Spleen (tissue), 11 donors: Measurements from ENCODE around the gene CMTM7. TPM values are rescaled to one million over a fixed set of nuclear protein-coding genes. Genes with fewer than 3 reads are reported as not detected.

ENCODE experiments used
- DNase-seq: peaks from one replicate; pipeline ENCODE4 v3.0.0-alpha.2; 2020
- H3K27ac ChIP-seq, 8 donors: fragments of 200-600 bp; sonication (generic) in 7 of 8; 1 replicate in 4 of 8; 2 replicates in 4 of 8; pipeline versions ENCODE4 v1.5.0 to v1.8.0; 2016 to 2021; ENCODE audit warnings: inconsistent platforms in 4 of 8, mild to moderate bottlenecking in 4 of 8, moderate library complexity in 1 of 8
- H3K27me3 ChIP-seq, 7 donors: fragments of 200-600 bp; sonication (generic) in 6 of 7; replicated peaks in 1 of 7; 1 replicate in 4 of 7; 2 replicates in 3 of 7; pipeline versions ENCODE4 v1.5.0 to v1.8.0; 2016 to 2021; ENCODE audit warnings: inconsistent platforms in 3 of 7, mild to moderate bottlenecking in 1 of 7
- H3K36me3 ChIP-seq, 6 donors: fragments of 200-600 bp; sonication (generic) in 5 of 6; 1 replicate in 4 of 6; 2 replicates in 2 of 6; pipeline versions ENCODE4 v1.5.0 to v1.8.0; 2016 to 2021; ENCODE audit warnings: inconsistent platforms in 2 of 6
- H3K4me1 ChIP-seq, 6 donors: fragments of 200-600 bp; sonication (generic) in 5 of 6; 1 replicate in 3 of 6; 2 replicates in 3 of 6; pipeline versions ENCODE4 v1.5.0 to v1.8.0; 2016 to 2021; ENCODE audit warnings: inconsistent platforms in 3 of 6
- H3K4me3 ChIP-seq, 8 donors: fragments of 200-600 bp; sonication (generic) in 7 of 8; 1 replicate in 4 of 8; 2 replicates in 4 of 8; pipeline versions ENCODE4 v1.5.0 to v1.8.0; 2016 to 2021; ENCODE audit warnings: inconsistent platforms in 4 of 8, mild to moderate bottlenecking in 4 of 8, moderate library complexity in 2 of 8
- H3K9me3 ChIP-seq, 8 donors: fragments of 200-600 bp; sonication (generic) in 7 of 8; 1 replicate in 4 of 8; 2 replicates in 4 of 8; pipeline versions ENCODE4 v1.5.0 to v1.8.0; 2016 to 2021; ENCODE audit warnings: inconsistent platforms in 4 of 8
- POLR2A ChIP-seq, 3 donors: fragments of 450-650 bp; IDR thresholded peaks; one replicate each; pipeline ENCODE4 v1.5.1; 2017; ENCODE audit warnings: antibody characterized with exemption in 3 of 3, mild to moderate bottlenecking in 1 of 3
- POLR2AphosphoS5 ChIP-seq, 3 donors: sonication (generic); formaldehyde crosslinking; IDR thresholded peaks; one replicate each; pipeline ENCODE4 v1.5.1; 2017; ENCODE audit warnings: antibody characterized with exemption in 3 of 3
- WGBS, 5 donors: extraction: QIAGEN DNeasy Blood & Tissue Kit in 3 of 5; methylation state at CpG; one replicate each; pipeline versions ENCODE4 v1.1.5 to v1.1.7; 2013 to 2018; 5-methylcytosine and 5-hydroxymethylcytosine counted together
- intact Hi-C: fragments of 100-400 bp; cut with DNase I; formaldehyde crosslinking; loops from one replicate; pipeline ENCODE4 v1.15.0; 2023; ENCODE audit warnings: low total_unique reads
- polyA plus RNA-seq, 3 donors: library from polyadenylated mRNA; stranded (reverse); fragments of 200-250 nt; gene quantifications; one replicate each; pipeline ENCODE4 v1.2.1, GENCODE V29; 2013
- total RNA-seq, 7 donors: library from RNA; depleted of rRNA in 3 of 7; stranded (reverse); fragments of >200 nt in 3 of 7; fragmentation: NEBNext Ultra II Directional in 4 of 7; extraction: Animal tissue kit (Norgen Biotek cat#: 25700) in 4 of 7; gene quantifications; one replicate each; pipeline versions ENCODE4 v1.1.0 to v1.2.1, GENCODE V29; 2016 to 2021
- TF ChIP-seq, protein P1 (sequence below), 11 experiments: fragments of 200-600 bp in 7 of 11; fragments of 450-650 bp in 4 of 11; sonication (generic) in 4 of 11; IDR thresholded peaks in 8 of 11; conservative IDR thresholded peaks in 3 of 11; 1 replicate in 7 of 11; 2 replicates in 4 of 11; pipeline versions ENCODE4 v1.4.0 to v1.8.0; 2016 to 2021; ENCODE audit warnings: antibody characterized with exemption in 11 of 11, inconsistent platforms in 4 of 11, mild to moderate bottlenecking in 1 of 11
- donor health status: healthy with polysubstance abuse.
- donor health status: DM: no; HTN: no; CAD: no; lungs with moderate emphysema.
- donor health status: DM: no; HTN: no; CAD: no.
- donor health status: Bipolar disorder and iron deficiency.
- donor health status: healthy.
- donor health status: DM: no; HTN: no; CAD: no.
- donor health status: DM: yes; HTN: yes; CAD: no.

The CMTM7 gene
- total and polyA plus RNA-seq, 10 donors: 27.6 to 92.0 (median 47.5) TPM

DNA sequence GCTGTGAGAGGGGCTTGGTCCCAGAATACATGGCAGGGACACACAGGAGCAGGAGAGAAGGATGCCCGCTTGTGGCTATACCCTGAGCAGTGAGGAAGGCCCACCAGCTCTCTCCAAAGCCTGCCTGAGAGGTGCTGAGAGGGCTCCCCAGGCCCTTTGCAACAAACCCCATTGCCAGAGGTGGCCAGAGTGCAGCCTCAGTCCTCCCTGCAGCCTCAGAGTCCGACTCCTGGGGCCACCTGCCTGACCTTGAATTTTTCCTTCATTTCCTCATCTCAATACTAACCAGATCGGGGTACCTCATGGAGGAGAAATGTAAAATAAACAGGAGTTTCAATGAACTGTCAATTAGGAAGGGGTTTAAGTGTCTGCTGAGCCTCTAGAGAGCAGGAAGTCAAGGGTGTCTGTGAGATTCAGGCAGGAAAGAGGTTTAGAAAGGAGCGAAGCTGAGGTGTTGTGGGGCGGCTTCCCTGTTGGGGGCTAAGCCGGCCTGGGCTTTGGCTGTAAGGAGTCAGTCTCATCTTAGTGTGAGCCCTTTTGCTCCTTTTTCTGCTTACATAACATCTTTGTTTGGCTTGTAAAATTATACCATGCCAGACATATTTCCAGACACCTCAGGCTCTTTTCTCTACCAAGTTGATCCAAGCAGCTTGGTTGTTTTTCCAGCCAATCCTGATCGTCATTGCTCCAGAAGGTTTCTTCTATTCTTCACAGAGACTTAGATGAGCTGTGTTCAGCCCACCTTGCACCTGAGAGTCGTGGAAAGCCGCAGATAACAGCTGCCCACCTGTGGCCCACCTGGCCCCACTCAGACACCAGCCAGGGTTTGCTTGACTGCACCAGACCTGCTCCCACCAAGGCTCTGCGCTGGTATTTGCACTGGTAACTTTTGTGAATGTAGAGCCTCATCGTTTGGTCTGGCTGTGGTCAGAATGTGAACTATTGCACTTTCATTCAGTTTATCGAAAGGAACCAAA lies 36.7 kb downstream of the CMTM7 start:
- no peaks in the 10 kb centered on the region for H3K9me3 ChIP-seq
- WGBS, 5 donors: 41 to 51% (median 47%) methylated on average over 12 of the region's 12 CpGs
- TF ChIP-seq POLR2AphosphoS5 (IDR thresholded peaks at IDR 0.05): peak in 1 of 3 donors; percentile 17
- TF ChIP-seq, protein P1, sequence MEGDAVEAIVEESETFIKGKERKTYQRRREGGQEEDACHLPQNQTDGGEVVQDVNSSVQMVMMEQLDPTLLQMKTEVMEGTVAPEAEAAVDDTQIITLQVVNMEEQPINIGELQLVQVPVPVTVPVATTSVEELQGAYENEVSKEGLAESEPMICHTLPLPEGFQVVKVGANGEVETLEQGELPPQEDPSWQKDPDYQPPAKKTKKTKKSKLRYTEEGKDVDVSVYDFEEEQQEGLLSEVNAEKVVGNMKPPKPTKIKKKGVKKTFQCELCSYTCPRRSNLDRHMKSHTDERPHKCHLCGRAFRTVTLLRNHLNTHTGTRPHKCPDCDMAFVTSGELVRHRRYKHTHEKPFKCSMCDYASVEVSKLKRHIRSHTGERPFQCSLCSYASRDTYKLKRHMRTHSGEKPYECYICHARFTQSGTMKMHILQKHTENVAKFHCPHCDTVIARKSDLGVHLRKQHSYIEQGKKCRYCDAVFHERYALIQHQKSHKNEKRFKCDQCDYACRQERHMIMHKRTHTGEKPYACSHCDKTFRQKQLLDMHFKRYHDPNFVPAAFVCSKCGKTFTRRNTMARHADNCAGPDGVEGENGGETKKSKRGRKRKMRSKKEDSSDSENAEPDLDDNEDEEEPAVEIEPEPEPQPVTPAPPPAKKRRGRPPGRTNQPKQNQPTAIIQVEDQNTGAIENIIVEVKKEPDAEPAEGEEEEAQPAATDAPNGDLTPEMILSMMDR (IDR thresholded peaks at IDR 0.05 in 8 of 11, conservative IDR thresholded peaks at IDR 0.05 in 3 of 11): no peak
- H3K36me3 ChIP-seq: no peaks in the 10 kb centered on the region
- H3K27ac ChIP-seq: peak overlapping the region; percentile 22 to 84 (median 68)
- DNase-seq: no peak
- peak overlapping the region in 1 of 8 donors; percentile 38 for H3K4me3 ChIP-seq
- no peaks in the 10 kb centered on the region for H3K27me3 ChIP-seq
- intact Hi-C loops: no loop called here
- peaks cover 48 to 100% (median 83%) of the 10 kb centered on the region in 6 donors for H3K4me1 ChIP-seq

DNA sequence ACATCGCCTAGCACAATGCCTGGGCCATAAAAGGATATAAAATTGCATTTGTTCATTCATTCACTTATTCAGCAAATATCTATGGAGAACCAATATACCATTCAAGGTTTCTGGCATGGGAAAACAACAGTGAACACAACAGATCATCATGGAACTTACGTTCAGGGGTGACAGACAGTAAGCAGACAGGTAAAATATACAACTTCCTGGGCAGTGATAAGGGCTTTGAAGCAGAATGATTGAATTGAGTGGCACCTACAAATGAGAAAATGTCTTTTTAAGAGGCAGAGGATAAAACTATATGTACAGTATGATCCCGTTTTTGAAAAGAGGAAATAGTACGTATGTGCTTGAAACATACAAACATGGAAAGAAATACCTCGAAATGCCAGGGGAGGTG lies 39.2 kb downstream of the CMTM7 start:
- Histone ChIP-seq H3K27ac (peak overlapping the region in 6 of 8 donors; percentile 11 to 93 (median 80)), H3K4me3 (no peak overlapping the region), H3K27me3 (no peaks in the 10 kb centered on the region), H3K9me3 (no peaks in the 10 kb centered on the region), H3K36me3 (no peaks in the 10 kb centered on the region), H3K4me1 (peaks cover 27 to 100% (median 69%) of the 10 kb centered on the region in 6 donors)
- WGBS, 5 donors: 47 to 60% (median 51%) methylated on average over 5 of the region's 5 CpGs
- no peak for TF ChIP-seq POLR2AphosphoS5 (IDR thresholded peaks at IDR 0.05)
- TF ChIP-seq, protein P1 (IDR thresholded peaks at IDR 0.05 in 8 of 11, conservative IDR thresholded peaks at IDR 0.05 in 3 of 11): no peak
- TF ChIP-seq POLR2A (IDR thresholded peaks at IDR 0.05): no peak
- DNase-seq: no peak
- intact Hi-C loops: no loop called here

DNA sequence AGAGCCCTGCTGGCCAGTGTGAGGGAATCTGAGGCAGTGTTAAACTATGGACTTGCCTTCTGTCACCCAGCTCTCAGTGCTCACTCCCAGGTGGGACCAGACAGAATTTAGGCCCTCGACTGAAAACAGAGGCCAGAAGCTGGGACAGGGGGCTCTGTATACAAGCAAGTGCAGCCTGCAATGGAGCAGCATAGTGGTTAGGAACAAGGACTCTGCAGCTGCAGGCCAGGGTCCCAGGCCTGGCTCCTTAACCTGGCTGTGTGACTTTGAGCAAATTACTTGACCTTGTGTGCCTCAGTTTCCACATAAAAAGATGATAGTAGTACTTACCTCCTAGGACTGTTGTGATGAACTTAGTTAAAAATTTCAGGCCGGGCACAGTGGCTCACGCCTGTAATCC lies 39.8 kb downstream of the CMTM7 start:
- Histone ChIP-seq H3K9me3 (no peaks in the 10 kb centered on the region), H3K36me3 (no peaks in the 10 kb centered on the region), H3K27me3 (no peaks in the 10 kb centered on the region), H3K4me3 (no peak overlapping the region), H3K4me1 (peaks cover 28 to 100% (median 71%) of the 10 kb centered on the region in 6 donors), H3K27ac (peak overlapping the region in 6 of 8 donors; percentile 11 to 93 (median 80))
- intact Hi-C loops: no loop called here
- TF ChIP-seq POLR2A (IDR thresholded peaks at IDR 0.05) (no peak), POLR2AphosphoS5 (IDR thresholded peaks at IDR 0.05) (no peak)
- TF ChIP-seq, protein P1 (IDR thresholded peaks at IDR 0.05 in 8 of 11, conservative IDR thresholded peaks at IDR 0.05 in 3 of 11): no peak
- 92 to 98% (median 94%) methylated on average over 3 of the region's 3 CpGs for WGBS, 5 donors
- DNase-seq: no peak

DNA sequence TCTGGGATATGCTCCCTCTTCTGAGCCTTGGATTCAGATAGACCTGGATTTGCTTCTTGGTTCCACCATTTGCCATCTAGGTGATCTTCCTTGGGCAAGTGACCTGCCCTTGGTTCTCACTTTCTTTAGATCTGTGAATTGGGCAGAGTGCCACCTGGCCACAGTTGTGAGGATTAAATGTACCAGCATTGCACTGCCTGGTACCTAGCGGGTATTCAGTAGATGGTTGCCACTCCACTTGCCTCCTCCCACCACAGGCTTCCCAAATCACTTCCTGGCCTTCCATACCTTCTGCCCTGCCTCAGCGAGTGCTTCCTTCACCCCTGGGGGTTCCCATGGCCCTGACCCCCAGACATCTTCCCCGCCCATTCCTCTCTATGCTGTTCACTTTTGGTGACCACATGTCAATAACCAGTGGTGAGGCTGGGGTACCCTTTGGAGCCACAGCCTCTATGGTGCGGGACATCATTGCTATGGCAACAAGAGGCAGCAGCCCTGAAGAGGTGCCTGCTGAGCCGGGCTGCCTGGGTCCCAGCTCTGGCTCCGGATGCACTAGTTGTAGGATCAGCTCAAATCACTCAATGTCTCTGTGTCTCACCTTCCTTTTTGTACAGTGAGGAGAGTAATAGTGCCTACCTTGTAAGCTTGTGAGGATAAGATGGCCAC lies 40.5 kb downstream of the CMTM7 start:
- Histone ChIP-seq H3K4me3 (peak overlapping the region in 1 of 8 donors; percentile 42), H3K4me1 (peaks cover 28 to 100% (median 77%) of the 10 kb centered on the region in 6 donors), H3K36me3 (no peaks in the 10 kb centered on the region), H3K9me3 (no peaks in the 10 kb centered on the region), H3K27ac (peak overlapping the region; percentile 67 to 93 (median 80)), H3K27me3 (no peaks in the 10 kb centered on the region)
- no peak for TF ChIP-seq POLR2AphosphoS5 (IDR thresholded peaks at IDR 0.05)
- no peak for TF ChIP-seq POLR2A (IDR thresholded peaks at IDR 0.05)
- TF ChIP-seq, protein P1 (IDR thresholded peaks at IDR 0.05 in 8 of 11, conservative IDR thresholded peaks at IDR 0.05 in 3 of 11): no peak
- WGBS, 5 donors: 77 to 93% (median 88%) methylated on average over 6 of the region's 6 CpGs
- intact Hi-C loops: no loop called here
- no peak for DNase-seq
